Endothelial cell of umbilical vein (primary cell): ENCODE data around the gene CYGB. TPM values are rescaled to one million over a fixed set of nuclear protein-coding genes. Genes with fewer than 3 reads are reported as not detected.

Experiments used
- BruUV-seq: library from RNA; stranded (reverse); fragments of 400-500 nt; replicated peaks from 2 replicates; lab custom pipeline; 2021; lab: Mats Ljungman, UMichigan
- CTCF ChIA-PET: fragments of 300-600, 350-600 bp; sonication (Branson Sonifier 250); formaldehyde crosslinking; loops from one replicate; lab custom pipeline; 2021; ENCODE audit warnings: antibody characterized with exemption, inconsistent platforms; lab: Charles Lee
- POLR2A ChIA-PET: fragments of 300-600, 350-600 bp; sonication (Branson Sonifier 250); formaldehyde crosslinking; loops from one replicate; lab custom pipeline; 2021; ENCODE audit warnings: antibody characterized with exemption, inconsistent platforms; lab: Charles Lee
- DNase-seq: peaks from one replicate; pipeline ENCODE4 v3.0.0-alpha.2; 2011; ENCODE audit warnings: low read depth, low spot score
- FAIRE-seq: peaks from 2 replicates; lab custom pipeline; 2011; peaks lifted over from hg19 to GRCh38; lab: Jason Lieb, UNC
- H2AFZ ChIP-seq: 2 replicates; pipeline ENCODE4 v1.6.0; 2012; ENCODE audit warnings: low read depth, low read length, control low read depth, inconsistent platforms
- H3K27ac ChIP-seq: 2 replicates; pipeline ENCODE4 v1.5.1; 2011; ENCODE audit warnings: low read depth, mild to moderate bottlenecking, control low read depth, low read length, moderate library complexity; ENCODE audit not compliant: insufficient read depth
- H3K27me3 ChIP-seq, 2 experiments: 2 replicates each; pipeline versions ENCODE4 v1.6.0 to v1.6.1; 2011; ENCODE audit warnings: low read length in 2 of 2, mixed read lengths in 1 of 2; ENCODE audit not compliant: control insufficient read depth in 2 of 2, insufficient read depth in 2 of 2
- H3K36me3 ChIP-seq, 2 experiments: 2 replicates in 1 of 2; 3 replicates in 1 of 2; pipeline ENCODE4 v1.5.1; 2011; ENCODE audit warnings: low read length in 2 of 2, mild to moderate bottlenecking in 1 of 2, moderate library complexity in 1 of 2; ENCODE audit not compliant: control insufficient read depth in 2 of 2, insufficient read depth in 2 of 2; ENCODE audit errors: extremely low read depth in 1 of 2
- H3K4me1 ChIP-seq: 3 replicates; pipeline ENCODE4 v1.5.1; 2011; ENCODE audit warnings: mild to moderate bottlenecking, low read length; ENCODE audit not compliant: control insufficient read depth, insufficient read depth; ENCODE audit errors: extremely low read depth
- H3K4me2 ChIP-seq: 2 replicates; pipeline ENCODE4 v1.6.1; 2011; ENCODE audit warnings: low read length, control low read depth, mixed read lengths; ENCODE audit not compliant: insufficient read depth
- H3K4me3 ChIP-seq, 3 experiments: fragments of 200-600 bp in 1 of 3; sonication (generic), shearing (Covaris generic) in 1 of 3; replicated peaks in 1 of 3; 2 replicates each; pipeline ENCODE4 v1.5.1; 2011 to 2016; ENCODE audit warnings: control low read depth in 3 of 3, low read length in 3 of 3, mild to moderate bottlenecking in 2 of 3, inconsistent platforms in 1 of 3, low read depth in 1 of 3, moderate library complexity in 1 of 3; ENCODE audit not compliant: insufficient read depth in 1 of 3
- H3K79me2 ChIP-seq: 2 replicates; pipeline ENCODE4 v1.6.0; 2012; ENCODE audit warnings: low read length, inconsistent platforms; ENCODE audit not compliant: control insufficient read depth, insufficient read depth
- H3K9ac ChIP-seq: replicated peaks from 2 replicates; pipeline ENCODE3; 2011; ENCODE audit warnings: low read length, control low read depth; ENCODE audit not compliant: insufficient read depth; ENCODE audit errors: extremely low read depth
- H3K9me1 ChIP-seq: replicated peaks from 3 replicates; pipeline ENCODE4 v1.6.0; 2011; ENCODE audit warnings: mild to moderate bottlenecking, low read length; ENCODE audit not compliant: control insufficient read depth, insufficient read depth; ENCODE audit errors: extremely low read depth
- H3K9me3 ChIP-seq: replicated peaks from 2 replicates; pipeline ENCODE4 v1.5.1; 2012; ENCODE audit warnings: low read length, inconsistent platforms; ENCODE audit not compliant: control insufficient read depth, insufficient read depth
- H4K20me1 ChIP-seq: replicated peaks from 2 replicates; pipeline ENCODE3; 2011; ENCODE audit warnings: mild to moderate bottlenecking, low read length; ENCODE audit not compliant: control insufficient read depth, insufficient read depth; ENCODE audit errors: extremely low read depth
- EZH2 ChIP-seq: IDR thresholded peaks from 2 replicates; pipeline ENCODE4 v1.6.1; 2012; ENCODE audit warnings: borderline replicate concordance, low read depth, mild to moderate bottlenecking, moderate library complexity, low read length, inconsistent platforms; ENCODE audit not compliant: severe bottlenecking
- FOS ChIP-seq: IDR thresholded peaks from 2 replicates; pipeline ENCODE4 v1.6.1; 2011; ENCODE audit warnings: mild to moderate bottlenecking, low read length, moderate library complexity, borderline replicate concordance; ENCODE audit not compliant: insufficient read depth
- GATA2 ChIP-seq: IDR thresholded peaks from 2 replicates; pipeline ENCODE4 v1.7.0; 2011; ENCODE audit warnings: low read depth, mild to moderate bottlenecking, moderate library complexity, mixed read lengths, low read length; ENCODE audit not compliant: insufficient read length, insufficient read depth
- JUN ChIP-seq: IDR thresholded peaks from 2 replicates; pipeline ENCODE4 v1.6.1; 2011; ENCODE audit warnings: borderline replicate concordance, low read depth; ENCODE audit not compliant: insufficient read length, insufficient read depth
- MYC ChIP-seq: IDR thresholded peaks from one replicate; pipeline ENCODE4 v1.6.1; 2011; ENCODE audit warnings: mild to moderate bottlenecking, low read depth, low read length
- POLR2A ChIP-seq: IDR thresholded peaks from 2 replicates; pipeline ENCODE4 v1.6.1; 2012; ENCODE audit warnings: low read depth, mild to moderate bottlenecking, control low read depth, low read length
- POLR2AphosphoS5 ChIP-seq: IDR thresholded peaks from 2 replicates; pipeline ENCODE4 v1.6.1; 2012; ENCODE audit warnings: low read depth, mild to moderate bottlenecking, control low read depth, low read length, moderate library complexity; ENCODE audit not compliant: insufficient read depth
- dilution Hi-C: fragments of 300-500 bp; cut with MboI; formaldehyde crosslinking; loops from one replicate; pipeline ENCODE4 v1.15.0; 2019; ENCODE audit warnings: low sequenced_read_pairs; ENCODE audit not compliant: extremely low pct_ligation_motif_present
- intact Hi-C: fragments of 100-400 bp; cut with micrococcal nuclease; formaldehyde crosslinking; loops from one replicate; pipeline ENCODE4 v1.10.0; 2022
- polyA plus RNA-seq, 4 experiments: library from polyadenylated mRNA; depleted of rRNA in 3 of 4; stranded (reverse) in 3 of 4; unstranded in 1 of 4; fragments of >200 nt; gene quantifications; 2 replicates each; pipeline versions ENCODE4 v1.2.1 to v1.2.3, GENCODE V29; 2011 to 2012; ENCODE audit warnings: missing spikeins in 1 of 4
- total RNA-seq: library from RNA; stranded (reverse); gene quantifications from 2 replicates; pipeline ENCODE4 v1.2.3, GENCODE V29; 2021
- TF ChIP-seq, protein P1 (sequence below): IDR thresholded peaks from 2 replicates; pipeline ENCODE4 v1.6.1; 2011; ENCODE audit not compliant: insufficient read depth, insufficient read length
- TF ChIP-seq, protein P2 (sequence below), 2 donors: IDR thresholded peaks; 1 replicate in 1 of 2; 2 replicates in 1 of 2; pipeline ENCODE4 v1.5.1; 2011; ENCODE audit warnings: low read length in 2 of 2, mild to moderate bottlenecking in 2 of 2, moderate library complexity in 2 of 2, control low read depth in 1 of 2, inconsistent platforms in 1 of 2, low read depth in 1 of 2; ENCODE audit not compliant: insufficient read depth in 1 of 2; ENCODE audit errors: extremely low read depth in 1 of 2

Gene CYGB
- total and polyA plus RNA-seq, 2 donors (not counting 3 experiments of a cell fraction or from before 2014, with no cell fraction given), result 0.22 to 0.91 TPM

DNA sequence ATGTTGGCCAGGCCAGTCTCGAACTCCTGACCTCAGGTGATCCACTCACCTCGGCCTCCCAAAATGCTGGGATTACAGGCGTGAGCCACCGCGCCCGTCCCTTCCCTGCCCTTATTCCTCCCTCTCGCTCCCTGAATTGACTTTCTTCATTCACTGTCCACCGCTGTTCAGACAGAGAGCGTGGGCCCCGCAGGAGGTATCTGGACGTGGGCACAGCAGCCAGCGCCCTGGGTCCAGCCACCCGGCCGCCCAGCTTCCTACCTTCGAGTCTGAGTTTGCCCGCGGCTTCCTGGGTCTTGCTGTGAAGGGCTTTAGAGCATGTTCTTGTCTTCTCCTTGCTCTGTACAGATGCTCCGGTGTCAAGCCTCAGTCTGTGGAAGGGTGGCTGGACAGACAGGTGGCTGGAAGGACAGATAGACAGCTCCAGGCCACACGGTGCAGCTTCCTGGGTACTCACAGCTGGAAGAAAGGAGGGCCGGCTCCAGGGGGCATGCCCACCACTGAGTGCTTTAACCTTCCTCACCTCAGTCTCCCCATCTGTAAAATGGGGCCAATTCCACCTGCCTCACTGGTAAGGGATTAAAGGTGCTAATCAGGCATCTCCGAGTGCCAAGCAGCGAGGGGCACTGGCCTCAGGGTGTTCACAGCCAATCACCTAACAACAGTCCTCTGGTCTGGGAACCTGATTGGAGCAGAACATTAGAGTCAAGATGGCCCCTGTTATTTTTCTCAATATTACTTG, 49.9 kb downstream of the CYGB start:
- DNase-seq (no peak), FAIRE-seq (no peak)
- dilution Hi-C loops, result no loop called here
- Histone ChIP-seq H3K9ac (no peak overlapping the region), H2AFZ (no peak overlapping the region), H3K27ac (no peak overlapping the region), H3K4me1 (peaks cover 17% of the 10 kb centered on the region), H3K27me3 (no peaks in the 10 kb centered on the region), H3K9me1 (no peaks in the 10 kb centered on the region), H3K9me3 (no peaks in the 10 kb centered on the region), H3K36me3 (no peaks in the 10 kb centered on the region), H3K4me2 (no peak overlapping the region), H4K20me1 (no peaks in the 10 kb centered on the region), H3K4me3 (no peak overlapping the region), H3K79me2 (no peaks in the 10 kb centered on the region)
- ChIA-PET CTCF (interaction anchor here (0.7 kb wide), 1 partner anchor 185 kb away, joined by 3 read pairs; no protein-coding TSS in a partner anchor), POLR2A (no interaction called here)
- intact Hi-C loops, result no loop called here
- no TSS peak for BruUV-seq
- TF ChIP-seq, protein P1, sequence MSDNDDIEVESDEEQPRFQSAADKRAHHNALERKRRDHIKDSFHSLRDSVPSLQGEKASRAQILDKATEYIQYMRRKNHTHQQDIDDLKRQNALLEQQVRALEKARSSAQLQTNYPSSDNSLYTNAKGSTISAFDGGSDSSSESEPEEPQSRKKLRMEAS, result no peak
- no peak for TF ChIP-seq POLR2AphosphoS5
- no peak for TF ChIP-seq GATA2
- TF ChIP-seq POLR2A, result no peak
- TF ChIP-seq, protein P2, sequence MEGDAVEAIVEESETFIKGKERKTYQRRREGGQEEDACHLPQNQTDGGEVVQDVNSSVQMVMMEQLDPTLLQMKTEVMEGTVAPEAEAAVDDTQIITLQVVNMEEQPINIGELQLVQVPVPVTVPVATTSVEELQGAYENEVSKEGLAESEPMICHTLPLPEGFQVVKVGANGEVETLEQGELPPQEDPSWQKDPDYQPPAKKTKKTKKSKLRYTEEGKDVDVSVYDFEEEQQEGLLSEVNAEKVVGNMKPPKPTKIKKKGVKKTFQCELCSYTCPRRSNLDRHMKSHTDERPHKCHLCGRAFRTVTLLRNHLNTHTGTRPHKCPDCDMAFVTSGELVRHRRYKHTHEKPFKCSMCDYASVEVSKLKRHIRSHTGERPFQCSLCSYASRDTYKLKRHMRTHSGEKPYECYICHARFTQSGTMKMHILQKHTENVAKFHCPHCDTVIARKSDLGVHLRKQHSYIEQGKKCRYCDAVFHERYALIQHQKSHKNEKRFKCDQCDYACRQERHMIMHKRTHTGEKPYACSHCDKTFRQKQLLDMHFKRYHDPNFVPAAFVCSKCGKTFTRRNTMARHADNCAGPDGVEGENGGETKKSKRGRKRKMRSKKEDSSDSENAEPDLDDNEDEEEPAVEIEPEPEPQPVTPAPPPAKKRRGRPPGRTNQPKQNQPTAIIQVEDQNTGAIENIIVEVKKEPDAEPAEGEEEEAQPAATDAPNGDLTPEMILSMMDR (IDR thresholded peaks at IDR 0.05; ENCODE audit: extremely low read depth in 1 of 2, insufficient read depth in 1 of 2, low read depth in 1 of 2, low read length in 2 of 2), result no peak
- TF ChIP-seq EZH2, result no peak
- TF ChIP-seq JUN, result no peak
- TF ChIP-seq MYC, result no peak
- no peak for TF ChIP-seq FOS
